ENCODE results near the gene OR1D5. TPM values are rescaled to one million over a fixed set of nuclear protein-coding genes. Genes with fewer than 3 reads are reported as not detected.
A peak's percentile ranks its signal among the peaks of the same experiment; 100 is the strongest.

OR1D5 gene
- total RNA-seq, 1 experiment from 2014 or later: not detected

DNA sequence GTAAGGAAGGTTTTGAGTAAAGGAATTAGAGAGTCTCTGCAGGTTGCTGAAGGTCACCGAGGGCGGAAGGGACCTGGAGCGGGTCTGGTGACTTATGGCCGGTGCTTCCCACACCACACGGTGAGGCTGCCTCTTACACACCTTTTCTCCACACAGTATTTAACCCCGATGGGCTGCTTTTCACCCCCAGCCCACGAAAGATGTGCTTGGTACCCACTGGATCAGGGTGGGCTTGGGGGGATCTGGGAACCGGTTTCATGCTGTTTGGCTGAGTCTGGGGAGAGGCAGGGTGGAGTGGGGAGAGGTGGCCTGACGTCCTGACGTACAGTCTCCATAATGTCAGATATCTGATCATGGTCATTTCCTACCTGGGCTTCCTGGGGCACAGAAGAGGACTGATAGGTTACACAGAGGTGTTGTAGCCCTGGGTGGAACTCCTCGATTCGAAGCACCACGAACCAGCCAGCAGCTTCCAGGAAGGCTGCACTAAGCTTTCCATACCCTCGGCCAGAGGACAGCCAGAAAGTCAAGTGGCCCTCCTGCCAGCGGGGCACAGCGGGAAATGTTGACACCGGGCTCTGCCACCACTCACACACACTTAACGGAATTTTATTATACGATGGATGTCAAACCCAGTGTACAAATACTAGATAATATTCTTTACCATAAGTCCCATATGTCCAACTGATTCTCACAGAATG, 34.0 kb downstream of the OR1D5 start:
- Histone ChIP-seq H3K27me3 (replicated peaks; ENCODE audit: control insufficient read depth, insufficient read depth, low read length) (no peaks in the 10 kb centered on the region), H3K4me1 (no peaks in the 10 kb centered on the region), H3K36me3 (ENCODE audit: control insufficient read depth, insufficient read depth, low read length) (peaks cover 3% of the 10 kb centered on the region), H3K9me3 (no peaks in the 10 kb centered on the region), H3K4me3 (ENCODE audit: low read depth, low read length) (no peak overlapping the region)
- intact Hi-C loops (cut with micrococcal nuclease; ENCODE audit: unreplicated experiment): no loop called here
- H3K4me1 Mint-ChIP-seq (ENCODE audit: low read depth, unreplicated experiment): no peaks in the 10 kb centered on the region
- TF ChIP-seq, protein P1, sequence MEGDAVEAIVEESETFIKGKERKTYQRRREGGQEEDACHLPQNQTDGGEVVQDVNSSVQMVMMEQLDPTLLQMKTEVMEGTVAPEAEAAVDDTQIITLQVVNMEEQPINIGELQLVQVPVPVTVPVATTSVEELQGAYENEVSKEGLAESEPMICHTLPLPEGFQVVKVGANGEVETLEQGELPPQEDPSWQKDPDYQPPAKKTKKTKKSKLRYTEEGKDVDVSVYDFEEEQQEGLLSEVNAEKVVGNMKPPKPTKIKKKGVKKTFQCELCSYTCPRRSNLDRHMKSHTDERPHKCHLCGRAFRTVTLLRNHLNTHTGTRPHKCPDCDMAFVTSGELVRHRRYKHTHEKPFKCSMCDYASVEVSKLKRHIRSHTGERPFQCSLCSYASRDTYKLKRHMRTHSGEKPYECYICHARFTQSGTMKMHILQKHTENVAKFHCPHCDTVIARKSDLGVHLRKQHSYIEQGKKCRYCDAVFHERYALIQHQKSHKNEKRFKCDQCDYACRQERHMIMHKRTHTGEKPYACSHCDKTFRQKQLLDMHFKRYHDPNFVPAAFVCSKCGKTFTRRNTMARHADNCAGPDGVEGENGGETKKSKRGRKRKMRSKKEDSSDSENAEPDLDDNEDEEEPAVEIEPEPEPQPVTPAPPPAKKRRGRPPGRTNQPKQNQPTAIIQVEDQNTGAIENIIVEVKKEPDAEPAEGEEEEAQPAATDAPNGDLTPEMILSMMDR (IDR thresholded peaks at IDR 0.05; ENCODE audit: insufficient read depth in 1 of 2, low read depth in 1 of 2, low read length in 1 of 2, severe bottlenecking in 1 of 2, unreplicated experiment in 1 of 2): no peak
- POLR2A ChIA-PET: no interaction called here
- peaks cover 21% of the 10 kb centered on the region for H3K36me3 Mint-ChIP-seq (ENCODE audit: insufficient read depth, unreplicated experiment)
- H3K4me3 Mint-ChIP-seq (ENCODE audit: unreplicated experiment): no peak overlapping the region
- no peaks in the 10 kb centered on the region for H3K27me3 Mint-ChIP-seq (ENCODE audit: insufficient read depth, unreplicated experiment)
- DNase-seq: peak in 1 of 2 experiments; percentile 41
- BruUV-seq (replicated peaks): no TSS peak
- H3K27ac Mint-ChIP-seq (ENCODE audit: unreplicated experiment): no peak overlapping the region
- peaks cover under 1% of the 10 kb centered on the region for H3K9me3 Mint-ChIP-seq (ENCODE audit: unreplicated experiment)
- CTCF ChIA-PET: no interaction called here

DNA sequence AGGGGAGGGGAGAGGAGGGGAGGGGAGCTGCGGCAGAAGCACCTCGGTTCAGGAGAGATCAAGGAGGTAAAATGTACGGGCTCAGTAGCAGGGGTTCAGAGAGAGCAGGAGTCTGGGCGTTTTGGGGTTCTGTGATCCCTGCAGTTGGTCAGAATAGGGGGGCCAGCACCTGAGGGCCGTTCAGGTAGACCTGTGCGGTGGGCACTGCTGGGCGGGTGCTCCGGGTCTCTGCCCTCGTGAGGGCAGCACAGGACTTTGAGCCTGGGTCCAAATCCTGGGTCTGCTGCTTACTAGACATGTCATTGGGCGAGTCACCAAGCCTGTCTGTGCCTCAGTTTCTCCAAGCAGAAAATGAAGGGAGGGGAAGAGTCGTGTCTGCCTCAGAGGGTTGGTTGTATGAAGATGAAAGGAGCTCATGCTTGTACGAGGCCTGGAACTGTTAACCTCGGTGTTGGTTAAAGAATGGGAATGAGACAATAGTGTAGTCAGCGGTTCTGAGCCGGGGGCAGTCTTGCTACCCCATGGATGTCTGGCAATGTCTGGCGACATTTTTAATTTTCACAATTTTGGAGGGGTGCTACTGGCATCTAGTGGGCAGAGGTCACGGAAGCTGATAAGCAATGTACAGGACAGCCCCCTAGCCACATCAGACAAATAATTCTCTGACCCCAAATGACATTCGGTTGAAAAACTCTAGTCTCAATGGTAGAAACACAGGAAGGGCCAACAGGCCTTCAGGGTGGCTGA, 35.4 kb downstream of the OR1D5 start:
- Histone ChIP-seq H3K4me1 (no peaks in the 10 kb centered on the region), H3K4me3 (ENCODE audit: low read depth, low read length) (no peak overlapping the region), H3K9me3 (no peaks in the 10 kb centered on the region; the same call in 1 of the 2 replicates), H3K36me3 (ENCODE audit: control insufficient read depth, insufficient read depth, low read length) (peaks cover 3% of the 10 kb centered on the region), H3K27me3 (replicated peaks; ENCODE audit: control insufficient read depth, insufficient read depth, low read length) (no peaks in the 10 kb centered on the region)
- ChIA-PET POLR2A (no interaction called here), CTCF (interaction anchor here (0.6 to 0.7 kb wide), 2 partner anchors 219 to 240 kb away, joined by 3 read pairs; no protein-coding TSS in a partner anchor)
- H3K27ac Mint-ChIP-seq (ENCODE audit: unreplicated experiment): no peak overlapping the region
- no peaks in the 10 kb centered on the region for H3K4me1 Mint-ChIP-seq (ENCODE audit: low read depth, unreplicated experiment)
- intact Hi-C loops (cut with micrococcal nuclease; ENCODE audit: unreplicated experiment): no loop called here
- DNase-seq: peak in 1 of 2 experiments; percentile 25
- peaks cover 15% of the 10 kb centered on the region for H3K9me3 Mint-ChIP-seq (ENCODE audit: unreplicated experiment)
- no peaks in the 10 kb centered on the region for H3K27me3 Mint-ChIP-seq (ENCODE audit: insufficient read depth, unreplicated experiment)
- no peak overlapping the region for H3K4me3 Mint-ChIP-seq (ENCODE audit: unreplicated experiment)
- peaks cover 33% of the 10 kb centered on the region for H3K36me3 Mint-ChIP-seq (ENCODE audit: insufficient read depth, unreplicated experiment)
- BruUV-seq (replicated peaks): no TSS peak
- TF ChIP-seq, protein P1 (IDR thresholded peaks at IDR 0.05; ENCODE audit: insufficient read depth in 1 of 2, low read depth in 1 of 2, low read length in 1 of 2, severe bottlenecking in 1 of 2, unreplicated experiment in 1 of 2): no peak

DNA sequence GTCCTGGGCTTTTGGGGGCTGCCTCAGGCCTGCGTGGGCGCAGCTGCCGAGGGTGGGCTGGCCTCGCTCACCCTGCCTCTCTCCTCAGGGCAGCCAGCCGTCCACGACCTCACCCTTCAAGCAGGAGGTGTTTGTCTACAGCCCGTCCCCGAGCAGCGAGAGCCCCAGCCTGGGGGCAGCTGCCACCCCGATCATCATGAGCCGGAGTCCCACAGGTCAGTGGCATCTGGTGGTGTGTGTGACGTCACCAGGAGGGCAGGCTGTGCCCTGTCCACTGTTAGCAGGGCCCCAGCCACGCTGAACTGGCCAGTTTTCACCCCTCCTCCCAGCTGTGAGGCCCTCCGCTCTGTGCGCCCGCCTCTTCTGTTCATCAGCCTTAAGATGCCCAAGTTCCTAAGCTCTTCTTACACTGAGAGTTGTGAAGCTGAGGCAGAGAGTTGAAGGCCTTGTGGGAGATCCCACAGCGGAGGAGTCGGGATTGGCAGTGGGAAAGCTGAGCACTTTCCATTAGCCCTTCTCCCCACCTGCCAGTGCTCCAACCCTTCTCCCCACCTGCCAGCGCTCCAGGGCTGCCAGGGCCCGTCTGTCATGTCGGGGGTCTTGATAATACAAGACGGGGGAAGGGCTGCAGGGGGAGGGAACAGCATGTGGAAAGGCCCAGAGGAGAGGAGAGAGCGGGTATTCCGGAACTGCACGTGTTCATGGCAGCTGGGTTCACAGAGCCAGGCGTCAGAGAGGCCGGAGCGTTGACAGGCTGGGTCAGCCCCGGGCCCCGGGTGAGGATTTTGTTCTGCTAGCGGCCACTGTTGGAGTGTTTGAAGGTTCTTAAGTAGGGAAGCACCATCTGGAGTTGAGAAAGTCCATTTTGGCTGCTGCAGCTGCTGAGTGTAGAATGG, 36.3 kb downstream of the OR1D5 start:
- TF ChIP-seq, protein P1 (IDR thresholded peaks at IDR 0.05; ENCODE audit: insufficient read depth in 1 of 2, low read depth in 1 of 2, low read length in 1 of 2, severe bottlenecking in 1 of 2, unreplicated experiment in 1 of 2): no peak
- Mint-ChIP-seq H3K4me1 (ENCODE audit: low read depth, unreplicated experiment) (no peaks in the 10 kb centered on the region), H3K4me3 (ENCODE audit: unreplicated experiment) (no peak overlapping the region), H3K36me3 (ENCODE audit: insufficient read depth, unreplicated experiment) (peaks cover 42% of the 10 kb centered on the region), H3K9me3 (ENCODE audit: unreplicated experiment) (peaks cover 23% of the 10 kb centered on the region), H3K27ac (ENCODE audit: unreplicated experiment) (no peak overlapping the region), H3K27me3 (ENCODE audit: insufficient read depth, unreplicated experiment) (no peaks in the 10 kb centered on the region)
- Histone ChIP-seq H3K27me3 (replicated peaks; ENCODE audit: control insufficient read depth, insufficient read depth, low read length) (no peaks in the 10 kb centered on the region), H3K4me3 (ENCODE audit: low read depth, low read length) (no peak overlapping the region), H3K36me3 (ENCODE audit: control insufficient read depth, insufficient read depth, low read length) (peaks cover 3% of the 10 kb centered on the region), H3K4me1 (no peaks in the 10 kb centered on the region), H3K9me3 (no peaks in the 10 kb centered on the region; the same call in 1 of the 2 replicates)
- CTCF ChIA-PET: no interaction called here
- POLR2A ChIA-PET: no interaction called here
- DNase-seq: peak in 1 of 2 experiments; percentile 32
- no TSS peak for BruUV-seq (replicated peaks)
- intact Hi-C loops (cut with micrococcal nuclease; ENCODE audit: unreplicated experiment): no loop called here
